Measurements from ENCODE around the gene GAB1. TPM values are rescaled to one million over a fixed set of nuclear protein-coding genes. Genes with fewer than 3 reads are reported as not detected.

Gene GAB1
- total RNA-seq, 1 experiment from 2014 or later: 3.8 TPM

- BruUV-seq (replicated peaks): no TSS peak
Observed at GRCh38 chr4:143397887-143398286, 61.2 kb downstream of the GAB1 start.

More at GRCh38 chr4:143397887-143398286, 61.2 kb downstream of the GAB1 start:
- Histone ChIP-seq H3K27ac (ENCODE audit: low read depth, low read length) (no peak overlapping the region), H3K79me2 (ENCODE audit: insufficient read depth, low read length) (no peaks in the 10 kb centered on the region), H3K4me3 (replicated peaks in 1 of 2; ENCODE audit: low read depth in 1 of 2, low read length in 2 of 2) (no peak overlapping the region), H3K27me3 (ENCODE audit: insufficient read depth, low read length) (no peaks in the 10 kb centered on the region), H3K4me1 (ENCODE audit: control insufficient read depth in 1 of 2, insufficient read depth in 2 of 2, low read length in 2 of 2) (peaks cover 2 to 6% of the 10 kb centered on the region in 2 experiments; a peak in 2 of 4 replicates), H3K9me3 (ENCODE audit: control insufficient read depth in 1 of 2, insufficient read depth in 1 of 2, low read depth in 1 of 2, low read length in 2 of 2) (no peaks in the 10 kb centered on the region), H2AFZ (ENCODE audit: low read depth, low read length, poor library complexity, severe bottlenecking) (no peak overlapping the region), H4K20me1 (ENCODE audit: insufficient read depth) (no peaks in the 10 kb centered on the region), H3K36me3 (ENCODE audit: control insufficient read depth in 1 of 2, insufficient read depth in 2 of 2, low read length in 2 of 2) (no peaks in the 10 kb centered on the region), H3K4me2 (ENCODE audit: low read length) (no peak overlapping the region), H3K9ac (ENCODE audit: low read length) (no peak overlapping the region), H3K9me2 (ENCODE audit: insufficient read depth) (no peaks in the 10 kb centered on the region)
- no peak for TF ChIP-seq FOSL1 (IDR thresholded peaks at IDR 0.05; ENCODE audit: low read depth)
- TF ChIP-seq POLR2A (IDR thresholded peaks at IDR 0.05; ENCODE audit: borderline replicate concordance, extremely low read depth, insufficient read depth, insufficient read length): no peak
- TF ChIP-seq EZH2phosphoT487 (IDR thresholded peaks at IDR 0.05; ENCODE audit: borderline replicate concordance): no peak
- no peak for TF ChIP-seq ZNF274 (IDR thresholded peaks at IDR 0.05; ENCODE audit: low read depth, low read length)
- TF ChIP-seq POLR2AphosphoS5 (IDR thresholded peaks at IDR 0.05; ENCODE audit: low read depth, low read length): no peak
- TF ChIP-seq SRF (IDR thresholded peaks at IDR 0.05; ENCODE audit: low read depth): no peak
- no peak for TF ChIP-seq ZBTB33 (IDR thresholded peaks at IDR 0.05; ENCODE audit: extremely low read depth, insufficient replicate concordance, low read length)
- TF ChIP-seq RAD21 (IDR thresholded peaks at IDR 0.05; ENCODE audit: low read depth): no peak
- TF ChIP-seq ELF1 (IDR thresholded peaks at IDR 0.05; ENCODE audit: borderline replicate concordance, low read depth): no peak
- no peak for TF ChIP-seq EZH2 (IDR thresholded peaks at IDR 0.05)
- TF ChIP-seq CTCF (IDR thresholded peaks at IDR 0.05 in 2 of 3, conservative IDR thresholded peaks at IDR 0.05 in 1 of 3; ENCODE audit: borderline replicate concordance in 1 of 3, insufficient read depth in 1 of 3, low read depth in 2 of 3, low read length in 2 of 3): no peak
- no peak for TF ChIP-seq JUND (IDR thresholded peaks at IDR 0.05)
- no peak for TF ChIP-seq ATF3 (IDR thresholded peaks at IDR 0.05)
- CTCF ChIA-PET: interaction anchor here (1.2 to 1.6 kb wide), 2 partner anchors 9 to 14 kb away, joined by 3 read pairs; no protein-coding TSS in a partner anchor
- RAD21 ChIA-PET (ENCODE audit: low non-redundant PET in 1 of 2, low total read pairs in 2 of 2, uncharacterized antibody in 2 of 2, unreplicated experiment in 2 of 2): no interaction called here
- DNase-seq (ENCODE audit: low read depth, low spot score) (no peak), ATAC-seq (no peak)
- intact Hi-C loops (cut with micrococcal nuclease): loop anchor here (5.0 kb wide), 1 partner anchor 84 kb away; no protein-coding TSS in a partner anchor
- POLR2A ChIA-PET: no interaction called here

Measured in HCT116 (cell line).